Naive thymus-derived CD4-positive, alpha-beta T cell (primary cell): ENCODE measurements around the gene STUB1. TPM values are rescaled to one million over a fixed set of nuclear protein-coding genes. Genes with fewer than 3 reads are reported as not detected.

ENCODE experiments used
- ATAC-seq: fragments of 150-1000 bp; cut with Tn5 transposase; 2 replicates; pipeline ENCODE4 v1.10.0; 2021; ENCODE audit warnings: mild to moderate bottlenecking, moderate library complexity
- CTCF ChIA-PET: fragments of 350-600 bp; sonication (Branson Sonifier 250); formaldehyde crosslinking; loops from one replicate; lab custom pipeline; 2021; ENCODE audit warnings: antibody characterized with exemption; lab: Charles Lee
- POLR2A ChIA-PET: fragments of 350-600 bp; sonication (Branson Sonifier 250); formaldehyde crosslinking; loops from one replicate; lab custom pipeline; 2021; ENCODE audit warnings: antibody characterized with exemption, inconsistent platforms; lab: Charles Lee
- DNase-seq, 9 donors: peaks; one replicate each; pipeline versions ENCODE4 v3.0.0 to v3.0.0-alpha.2; 2020 to 2022; ENCODE audit warnings: mixed read lengths in 1 of 9
- H3K27ac ChIP-seq: one replicate; pipeline ENCODE4 v1.7.0; 2013; ENCODE audit warnings: mild to moderate bottlenecking, low read depth, low read length, moderate library complexity
- H3K27me3 ChIP-seq, 2 donors: one replicate each; pipeline ENCODE4 v1.7.0; 2013; ENCODE audit warnings: low read length in 2 of 2, mild to moderate bottlenecking in 2 of 2, moderate library complexity in 2 of 2; ENCODE audit not compliant: control insufficient read depth in 2 of 2, insufficient read depth in 2 of 2
- H3K36me3 ChIP-seq, 3 experiments: 1 replicate in 2 of 3; 2 replicates in 1 of 3; pipeline ENCODE4 v1.7.0; 2013; ENCODE audit warnings: low read length in 3 of 3, mild to moderate bottlenecking in 3 of 3, moderate library complexity in 1 of 3; ENCODE audit not compliant: insufficient read depth in 3 of 3, control insufficient read depth in 2 of 3
- H3K4me1 ChIP-seq, 2 donors: one replicate each; pipeline ENCODE4 v1.7.0; 2013; ENCODE audit warnings: low read length in 2 of 2, mild to moderate bottlenecking in 2 of 2, moderate library complexity in 1 of 2; ENCODE audit not compliant: control insufficient read depth in 2 of 2, insufficient read depth in 2 of 2
- H3K4me3 ChIP-seq: 2 replicates; pipeline ENCODE4 v1.7.0; 2013; ENCODE audit warnings: mild to moderate bottlenecking, low read length
- H3K9me3 ChIP-seq, 3 experiments: 1 replicate in 2 of 3; 2 replicates in 1 of 3; pipeline ENCODE4 v1.7.0; 2013; ENCODE audit warnings: low read length in 3 of 3; ENCODE audit not compliant: control insufficient read depth in 2 of 3
- H3K27ac Mint-ChIP-seq, 9 donors: one replicate each; pipeline ENCODE4 v1.8.0; 2020 to 2022; ENCODE audit warnings: mixed read lengths in 9 of 9, mild to moderate bottlenecking in 8 of 9, moderate library complexity in 5 of 9, inconsistent platforms in 2 of 9
- H3K27me3 Mint-ChIP-seq, 5 donors: one replicate each; pipeline ENCODE4 v1.8.0; 2021 to 2022; ENCODE audit warnings: mixed read lengths in 5 of 5, mild to moderate bottlenecking in 1 of 5
- H3K36me3 Mint-ChIP-seq, 5 donors: one replicate each; pipeline ENCODE4 v1.8.0; 2020 to 2022; ENCODE audit warnings: mixed read lengths in 5 of 5, mild to moderate bottlenecking in 3 of 5, inconsistent platforms in 1 of 5
- H3K4me1 Mint-ChIP-seq, 7 donors: one replicate each; pipeline ENCODE4 v1.8.0; 2020 to 2022; ENCODE audit warnings: mixed read lengths in 7 of 7, mild to moderate bottlenecking in 3 of 7, inconsistent platforms in 1 of 7
- H3K4me3 Mint-ChIP-seq, 10 donors: one replicate each; pipeline ENCODE4 v1.8.0; 2020 to 2022; ENCODE audit warnings: mild to moderate bottlenecking in 10 of 10, mixed read lengths in 10 of 10, moderate library complexity in 6 of 10, inconsistent platforms in 2 of 10
- H3K9me3 Mint-ChIP-seq, 11 donors: one replicate each; pipeline ENCODE4 v1.8.0; 2020 to 2022; ENCODE audit warnings: mixed read lengths in 11 of 11, mild to moderate bottlenecking in 4 of 11, inconsistent platforms in 1 of 11, moderate library complexity in 1 of 11
- intact Hi-C, 2 donors: fragments of 100-400 bp; cut with micrococcal nuclease; formaldehyde crosslinking; loops; one replicate each; pipeline ENCODE4 v1.15.1; 2023
- polyA plus RNA-seq, 2 donors: library from polyadenylated mRNA; unstranded; fragments of 300-500 nt; fragmentation: Illumina TruSeq; gene quantifications; one replicate each; pipeline ENCODE4 v1.2.3, GENCODE V29; 2021
- total RNA-seq, 6 experiments: library from RNA in 5 of 6; stranded (reverse) in 5 of 6; gene quantifications; 1 replicate in 5 of 6; 2 replicates in 1 of 6; pipeline ENCODE4 v1.2.3 and lab custom pipeline; 2021 to 2026

The STUB1 gene
- total and polyA plus RNA-seq, 7 experiments from 2014 or later, result 68.6 to 159 (median 90.6) TPM

DNA sequence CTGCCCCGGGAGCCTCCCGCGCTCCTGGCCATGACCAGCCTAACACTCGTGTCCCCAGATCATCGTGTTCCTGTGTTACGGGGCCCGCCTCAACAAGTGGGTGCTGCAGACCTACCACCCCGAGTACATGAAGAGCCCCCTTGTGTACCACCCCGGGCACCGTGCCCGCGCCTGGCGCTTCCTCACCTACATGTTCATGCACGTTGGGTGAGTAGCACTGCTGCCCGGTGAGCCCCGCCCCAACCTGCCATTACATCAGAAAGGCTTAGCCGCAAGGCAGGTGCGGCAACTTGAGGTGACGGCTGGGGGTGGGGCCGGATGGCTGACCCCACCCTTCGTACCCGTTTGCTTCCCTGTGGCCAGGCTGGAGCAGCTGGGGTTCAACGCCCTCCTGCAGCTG is 3.3 kb upstream of the STUB1 start:
- ATAC-seq, result no peak
- H3K27ac Mint-ChIP-seq, result no peak overlapping the region
- Histone ChIP-seq H3K27ac (no peak overlapping the region), H3K4me1 (peaks cover 5 to 10% of the 10 kb centered on the region in 2 donors), H3K4me3 (no peak overlapping the region), H3K36me3 (peaks cover 0 to 37% (median 0%) of the 10 kb centered on the region in 3 experiments), H3K9me3 (no peaks in the 10 kb centered on the region), H3K27me3 (no peaks in the 10 kb centered on the region)
- H3K9me3 Mint-ChIP-seq, result no peaks in the 10 kb centered on the region
- peaks cover 5 to 25% (median 14%) of the 10 kb centered on the region in 7 donors for H3K4me1 Mint-ChIP-seq
- intact Hi-C loops, result no loop called here
- ChIA-PET CTCF (no interaction called here), POLR2A (interaction anchor here (0.7 to 3.1 kb wide), 4 partner anchors 9 to 53 kb away, joined by 3 to 12 read pairs (median 4); partner anchors contain the start of gene RHOT2)
- H3K27me3 Mint-ChIP-seq, result peaks cover 0 to 7% (median 0%) of the 10 kb centered on the region in 5 donors
- DNase-seq, result peak in 1 of 9 donors; percentile 61
- peaks cover 0 to 7% (median 0%) of the 10 kb centered on the region in 5 donors for H3K36me3 Mint-ChIP-seq
- peak overlapping the region in 5 of 10 donors; percentile 12 to 60 (median 19) for H3K4me3 Mint-ChIP-seq

DNA sequence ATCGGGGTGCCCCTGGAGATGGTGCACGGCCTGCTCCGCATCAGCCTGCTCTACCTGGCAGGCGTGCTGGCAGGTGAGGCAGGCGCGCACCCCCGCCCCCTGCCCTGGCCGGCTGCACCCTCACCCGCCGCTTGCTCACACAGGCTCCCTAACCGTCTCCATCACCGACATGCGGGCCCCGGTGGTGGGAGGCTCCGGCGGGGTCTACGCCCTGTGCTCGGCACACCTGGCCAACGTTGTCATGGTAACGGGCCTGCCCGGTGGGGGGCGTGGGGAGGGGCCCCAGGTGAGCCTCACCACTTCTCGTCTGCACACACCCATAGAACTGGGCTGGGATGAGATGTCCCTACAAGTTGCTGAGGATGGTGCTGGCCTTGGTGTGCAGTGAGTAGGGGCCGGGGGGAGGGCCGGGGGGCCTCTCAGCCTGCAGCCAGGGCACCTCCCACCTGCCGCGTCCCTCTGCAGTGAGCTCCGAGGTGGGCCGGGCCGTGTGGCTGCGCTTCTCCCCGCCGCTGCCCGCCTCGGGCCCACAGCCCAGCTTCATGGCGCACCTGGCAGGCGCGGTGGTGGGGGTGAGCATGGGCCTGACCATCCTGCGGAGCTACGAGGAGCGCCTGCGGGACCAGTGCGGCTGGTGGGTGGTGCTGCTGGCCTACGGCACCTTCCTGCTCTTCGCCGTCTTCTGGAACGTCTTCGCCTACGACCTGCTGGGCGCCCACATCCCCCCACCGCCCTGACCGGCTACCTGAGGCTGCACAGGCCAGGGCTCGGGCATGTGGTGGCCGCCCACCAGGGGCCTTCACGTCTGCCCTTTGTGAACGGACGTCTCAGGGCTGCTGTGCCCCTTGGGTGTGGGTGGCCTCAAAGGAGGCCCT is 2.7 kb upstream of the STUB1 start:
- POLR2A ChIA-PET, result interaction anchor here (0.7 to 3.1 kb wide), 5 partner anchors 9 to 52 kb away, joined by 3 to 12 read pairs (median 4); partner anchors contain the start of gene RHOT2
- Histone ChIP-seq H3K4me1 (peaks cover 5 to 10% of the 10 kb centered on the region in 2 donors), H3K4me3 (no peak overlapping the region), H3K9me3 (no peaks in the 10 kb centered on the region), H3K36me3 (peaks cover 0 to 37% (median 2%) of the 10 kb centered on the region in 3 experiments), H3K27me3 (no peaks in the 10 kb centered on the region), H3K27ac (no peak overlapping the region)
- CTCF ChIA-PET, result no interaction called here
- no peak for DNase-seq
- H3K9me3 Mint-ChIP-seq, result no peaks in the 10 kb centered on the region
- no peak for ATAC-seq
- H3K4me3 Mint-ChIP-seq, result peak overlapping the region in 4 of 10 donors; percentile 19 to 60 (median 40)
- peaks cover 8 to 30% (median 21%) of the 10 kb centered on the region in 7 donors for H3K4me1 Mint-ChIP-seq
- H3K36me3 Mint-ChIP-seq, result peaks cover 0 to 11% (median 0%) of the 10 kb centered on the region in 5 donors
- no peak overlapping the region for H3K27ac Mint-ChIP-seq
- peaks cover 0 to 7% (median 0%) of the 10 kb centered on the region in 5 donors for H3K27me3 Mint-ChIP-seq
- intact Hi-C loops, result loop anchor here in 1 of 2 donors (2.0 kb wide), 1 partner anchor 17 kb away; no protein-coding TSS in a partner anchor

DNA sequence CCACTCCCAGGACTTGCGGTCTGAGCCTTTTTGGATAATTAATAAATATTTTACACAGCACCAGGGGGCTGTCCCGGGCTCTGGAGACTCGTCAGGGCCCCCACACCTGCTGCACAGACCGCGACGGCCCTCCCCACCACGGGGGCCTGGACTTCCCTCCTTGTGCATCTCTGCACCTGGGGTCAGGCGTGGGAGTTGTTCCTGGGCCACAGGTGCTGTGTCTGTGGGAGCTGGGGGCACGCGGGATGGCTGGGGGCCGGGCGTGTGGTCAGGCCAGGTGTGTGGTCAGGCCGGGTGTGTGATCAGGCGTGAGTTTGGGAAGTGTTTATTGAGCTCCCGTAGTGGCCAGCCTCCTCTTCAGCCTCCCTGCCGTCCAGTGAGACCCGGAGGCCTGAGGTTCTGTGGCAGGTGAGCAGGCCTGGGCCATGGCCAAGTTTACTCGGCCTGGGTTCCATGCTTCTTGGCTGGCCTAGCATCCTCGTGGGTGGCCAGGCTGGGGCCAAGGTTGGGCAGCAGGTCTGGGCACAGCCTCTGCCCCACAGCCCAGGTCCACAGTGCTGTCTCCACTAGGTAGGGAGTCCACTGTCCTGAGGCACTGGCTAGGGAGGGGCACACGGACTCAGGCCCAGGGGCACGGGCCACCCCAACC is 1.9 kb upstream of the STUB1 start:
- H3K4me3 ChIP-seq, result no peak overlapping the region
- intact Hi-C loops, result loop anchor here in 1 of 2 donors (2.0 kb wide), 1 partner anchor 18 kb away; no protein-coding TSS in a partner anchor
- Mint-ChIP-seq H3K27ac (no peak overlapping the region), H3K4me3 (peak overlapping the region in 3 of 10 donors; percentile 19 to 89 (median 84)), H3K9me3 (no peaks in the 10 kb centered on the region), H3K27me3 (peaks cover 0 to 7% (median 0%) of the 10 kb centered on the region in 5 donors), H3K4me1 (peaks cover 10 to 33% (median 23%) of the 10 kb centered on the region in 7 donors), H3K36me3 (peaks cover 0 to 9% (median 0%) of the 10 kb centered on the region in 5 donors)
- no peaks in the 10 kb centered on the region for H3K9me3 ChIP-seq
- POLR2A ChIA-PET, result interaction anchor here (0.7 to 2.1 kb wide), 4 partner anchors 10 to 29 kb away, joined by 3 to 11 read pairs (median 4); partner anchors contain the start of genes RHOT2, WDR24 and WDR90
- DNase-seq (no peak), ATAC-seq (no peak)
- H3K27me3 ChIP-seq, result no peaks in the 10 kb centered on the region
- CTCF ChIA-PET, result no interaction called here
- peaks cover 5 to 14% of the 10 kb centered on the region in 2 donors for H3K4me1 ChIP-seq
- H3K27ac ChIP-seq, result no peak overlapping the region
- peaks cover 0 to 36% (median 9%) of the 10 kb centered on the region in 3 experiments for H3K36me3 ChIP-seq

DNA sequence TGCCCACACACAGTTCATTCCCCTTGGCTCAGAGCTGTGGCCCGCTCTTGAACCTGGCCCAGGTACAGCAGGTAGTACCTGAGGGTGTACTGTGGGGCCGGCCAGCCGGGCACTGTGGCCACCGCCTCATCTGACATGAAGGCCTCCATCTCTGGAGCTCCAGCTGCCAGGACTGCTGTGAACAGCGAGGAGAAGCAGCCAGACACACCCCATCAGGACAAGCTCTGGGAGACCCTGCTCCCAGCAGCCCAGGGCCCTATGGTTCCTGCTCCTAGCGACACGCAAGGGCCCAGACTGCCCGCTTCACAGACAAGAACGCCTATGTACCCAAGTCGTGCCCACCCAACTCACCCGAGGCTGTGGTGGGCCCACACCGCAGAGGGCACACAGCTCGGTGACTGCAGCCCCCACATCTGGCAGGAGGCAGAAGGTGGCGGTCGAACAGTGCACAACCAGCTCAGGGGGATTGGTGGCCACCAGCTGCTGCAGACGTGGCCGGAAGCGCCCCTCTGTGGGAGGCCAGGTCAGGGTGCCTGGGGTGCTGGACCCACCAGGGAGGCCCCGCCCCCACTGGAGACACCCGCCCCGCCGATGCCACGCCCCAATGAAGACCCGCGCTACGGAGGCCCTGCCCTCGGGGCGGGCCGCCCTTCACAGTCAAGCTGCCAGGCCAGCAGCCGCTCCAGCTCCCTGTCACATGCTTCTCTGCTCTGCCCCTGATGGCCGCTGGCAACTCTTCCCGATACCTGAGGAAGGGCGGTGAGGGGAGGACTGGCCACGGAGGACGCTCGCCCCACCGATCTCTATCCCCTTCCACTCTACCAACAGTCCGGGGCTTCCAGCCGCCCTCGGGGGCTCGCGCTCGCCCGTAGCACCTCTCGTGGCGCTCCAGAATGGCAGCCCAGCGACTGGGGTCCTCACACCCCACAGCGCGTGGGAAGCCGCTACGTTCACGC is 1.1 kb upstream of the STUB1 start:
- CTCF ChIA-PET, result interaction anchor here (0.8 kb wide), 1 partner anchor 11 kb away, joined by 4 read pairs; the partner anchor contains the start of gene RHOT2
- peaks cover 5 to 17% of the 10 kb centered on the region in 2 donors for H3K4me1 ChIP-seq

DNA sequence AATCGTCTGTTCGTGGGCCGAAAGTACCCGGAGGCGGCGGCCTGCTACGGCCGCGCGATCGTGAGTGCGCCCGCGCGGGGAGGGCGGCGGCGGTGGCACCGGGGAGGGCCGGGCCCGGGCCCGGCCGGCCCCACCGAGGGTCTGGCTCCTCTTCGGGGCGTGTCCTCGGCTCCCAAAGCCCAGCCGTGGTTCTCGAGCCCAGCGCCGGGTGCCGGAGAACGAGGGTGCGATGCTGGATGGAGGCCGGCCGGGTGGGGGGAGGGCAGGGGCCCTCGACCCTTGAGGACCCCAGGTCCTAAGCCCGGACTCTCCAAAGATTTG is 375 bp downstream of the STUB1 start:
- Histone ChIP-seq H3K4me3 (peak overlapping the region; percentile 71), H3K36me3 (peaks cover 0 to 24% (median 12%) of the 10 kb centered on the region in 3 experiments), H3K9me3 (no peaks in the 10 kb centered on the region), H3K27ac (peak overlapping the region; percentile 79), H3K27me3 (no peaks in the 10 kb centered on the region), H3K4me1 (peaks cover 9 to 25% of the 10 kb centered on the region in 2 donors)
- DNase-seq (no peak), ATAC-seq (no peak)
- H3K9me3 Mint-ChIP-seq, result no peaks in the 10 kb centered on the region
- ChIA-PET CTCF (no interaction called here), POLR2A (interaction anchor here (0.8 to 3.8 kb wide), 10 partner anchors 9 to 112 kb away, joined by 3 to 34 read pairs (median 5); partner anchors contain the start of genes METTL26, RHOT2 and WDR24)
- peaks cover 0 to 9% (median 0%) of the 10 kb centered on the region in 5 donors for H3K36me3 Mint-ChIP-seq
- intact Hi-C loops, result loop anchor here (1.0 to 5.0 kb wide), 6 partner anchors 10 to 1284 kb away; partner anchors contain the start of genes FAM234A (in 1 of the 2), LMF1 (in 1 of the 2), RPS2 (in 1 of the 2) and UQCC4 (in 1 of the 2)
- no peaks in the 10 kb centered on the region for H3K27me3 Mint-ChIP-seq
- peak overlapping the region in 4 of 9 donors; percentile 16 to 81 (median 40) for H3K27ac Mint-ChIP-seq
- H3K4me3 Mint-ChIP-seq, result peak overlapping the region; percentile 64 to 86 (median 80)
- H3K4me1 Mint-ChIP-seq, result peaks cover 10 to 33% (median 18%) of the 10 kb centered on the region in 7 donors

More for the DNA sequence above, 1.1 kb upstream of the STUB1 start:
- peak overlapping the region; percentile 71 to 89 (median 84) for H3K4me3 Mint-ChIP-seq
- H3K4me1 Mint-ChIP-seq, result peaks cover 10 to 33% (median 23%) of the 10 kb centered on the region in 7 donors
- ATAC-seq, result peak; percentile 6
- H3K27ac Mint-ChIP-seq, result peak overlapping the region in 7 of 9 donors; percentile 56 to 93 (median 69)
- Histone ChIP-seq H3K36me3 (peaks cover 0 to 28% (median 12%) of the 10 kb centered on the region in 3 experiments), H3K9me3 (no peaks in the 10 kb centered on the region), H3K27ac (peak overlapping the region; percentile 26), H3K27me3 (no peaks in the 10 kb centered on the region), H3K4me3 (peak overlapping the region; percentile 51)
- DNase-seq, result peak in 4 of 9 donors; percentile 41 to 65 (median 47)
- intact Hi-C loops, result loop anchor here (1.0 to 2.0 kb wide), 5 partner anchors 11 to 43 kb away; partner anchors contain the start of genes METTL26 (in 1 of the 2), RHOT2 (in 1 of the 2) and WDR90 (in 1 of the 2)
- POLR2A ChIA-PET, result interaction anchor here (0.7 to 2.1 kb wide), 5 partner anchors 11 to 36 kb away, joined by 3 to 11 read pairs (median 4); partner anchors contain the start of genes RHOT2, WDR24 and WDR90
- H3K27me3 Mint-ChIP-seq, result peaks cover 0 to 7% (median 0%) of the 10 kb centered on the region in 5 donors
- no peaks in the 10 kb centered on the region for H3K9me3 Mint-ChIP-seq
- H3K36me3 Mint-ChIP-seq, result peaks cover 0 to 9% (median 0%) of the 10 kb centered on the region in 5 donors
